Measurements from ENCODE around the gene ALDH3B1. TPM values are rescaled to one million over a fixed set of nuclear protein-coding genes. Genes with fewer than 3 reads are reported as not detected.
A peak's percentile ranks its signal among the peaks of the same experiment; 100 is the strongest.

Gene ALDH3B1
- total RNA-seq, 2 donors from 2014 or later = 1.1 TPM

DNA sequence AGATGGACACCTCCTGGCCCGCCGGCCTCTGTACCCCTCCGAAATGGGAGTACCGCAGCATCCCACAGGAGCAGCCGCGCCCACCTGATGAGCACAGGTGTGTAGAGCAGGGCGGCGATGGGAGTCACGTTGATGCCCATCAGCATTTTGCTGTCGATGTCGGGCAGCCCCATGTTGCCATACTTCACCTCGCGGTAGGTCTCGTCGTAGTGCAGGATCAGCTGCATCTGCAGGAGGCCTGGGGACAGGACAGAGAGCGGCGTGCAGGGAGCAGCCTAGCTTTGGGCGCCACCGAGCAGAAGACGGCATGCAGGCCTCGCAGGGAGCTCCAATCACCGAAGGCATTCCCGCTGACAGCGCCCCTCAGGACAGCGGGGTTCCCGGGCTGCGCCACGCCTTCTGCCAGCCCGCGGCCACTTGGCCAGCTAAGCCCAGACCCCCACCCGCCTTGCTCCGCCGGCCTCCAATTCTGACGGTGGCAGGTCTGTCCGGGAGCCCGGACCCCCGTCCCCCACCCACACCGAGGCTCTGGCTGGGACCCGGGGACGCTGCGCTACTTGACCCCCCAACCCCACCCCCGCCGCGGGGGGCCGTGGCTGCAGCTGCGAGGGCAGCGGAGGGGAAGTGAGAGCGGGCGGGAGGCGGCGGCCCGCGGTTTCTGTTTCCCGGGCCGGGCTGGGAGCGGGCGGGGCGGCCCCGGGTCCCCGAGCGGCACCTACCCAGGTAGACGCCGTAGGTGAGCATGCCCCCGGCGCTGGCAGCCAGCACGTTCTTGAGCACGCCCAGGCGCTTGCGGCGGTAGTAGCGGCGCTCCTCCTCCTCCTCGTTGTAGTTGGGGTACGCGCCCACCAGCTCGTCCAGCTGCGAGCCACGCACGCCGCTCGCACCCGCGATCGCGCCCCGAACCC is 6.9 kb upstream of the ALDH3B1 start:
- no peaks in the 10 kb centered on the region for H3K9me3 ChIP-seq (ENCODE audit: control insufficient read depth, low read length, poor library complexity, severe bottlenecking)
- peak; percentile 47 to 49 (median 48) for DNase-seq
- ATAC-seq = peak; percentile 84
- peak overlapping the region; percentile 41 for H3K27ac Mint-ChIP-seq
- peak overlapping the region; percentile 91 for H3K4me3 Mint-ChIP-seq
- no peaks in the 10 kb centered on the region for H3K36me3 Mint-ChIP-seq (ENCODE audit: low read depth)
- peaks cover 14% of the 10 kb centered on the region for H3K4me1 Mint-ChIP-seq
- no peaks in the 10 kb centered on the region for H3K27me3 Mint-ChIP-seq

DNA sequence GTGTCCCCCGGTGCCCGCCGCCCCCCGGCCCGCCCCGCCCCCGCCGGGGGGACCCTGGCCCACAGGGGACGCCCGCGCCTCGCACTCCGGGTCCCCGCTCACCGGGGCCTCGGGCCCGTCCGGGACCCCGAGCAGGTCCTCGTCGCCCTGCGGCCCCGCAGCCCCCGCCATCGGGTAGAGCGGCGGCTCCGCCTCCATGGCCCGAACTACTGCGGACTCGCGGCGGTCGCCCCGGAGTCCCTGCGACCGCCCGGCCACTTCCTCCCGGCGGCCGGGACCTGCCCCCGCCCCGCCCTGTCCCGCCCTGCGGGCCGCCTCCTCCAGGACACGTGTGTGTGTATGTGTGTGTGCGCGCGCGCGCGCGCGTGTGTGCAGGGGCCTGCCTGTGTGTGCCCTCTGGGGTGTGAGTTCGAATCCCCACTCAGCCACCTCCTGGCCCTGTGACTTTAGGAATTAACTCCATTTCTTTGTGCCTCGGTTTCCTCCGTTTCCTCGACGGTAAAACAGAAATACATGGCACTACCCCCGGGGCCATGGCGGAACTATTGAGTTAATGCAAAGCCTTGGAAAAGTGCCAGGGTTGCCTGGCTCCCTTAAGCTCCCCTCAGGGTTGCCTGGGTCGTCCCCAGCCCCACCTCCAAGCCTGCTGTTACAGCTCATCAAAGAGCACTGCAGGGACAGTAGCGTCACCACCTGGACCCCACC is 6.1 kb upstream of the ALDH3B1 start, which contains the start of gene UNC93B1:
Gene UNC93B1, minus strand, starts transcription at position 252 of the 705 bp plus-strand sequence. Its CDS starts 54 bp downstream, at position 198.
- DNase-seq (peak; percentile 62 to 67 (median 64)), ATAC-seq (peak; percentile 88)
- Mint-ChIP-seq H3K27me3 (peaks cover 3% of the 10 kb centered on the region), H3K4me1 (peaks cover 11% of the 10 kb centered on the region), H3K36me3 (ENCODE audit: low read depth) (no peaks in the 10 kb centered on the region), H3K4me3 (peak within 1 kb of the TSS; percentile 91), H3K27ac (peak within 1 kb of the TSS; percentile 77)
- H3K9me3 ChIP-seq (ENCODE audit: control insufficient read depth, low read length, poor library complexity, severe bottlenecking) = no peaks in the 10 kb centered on the region

DNA sequence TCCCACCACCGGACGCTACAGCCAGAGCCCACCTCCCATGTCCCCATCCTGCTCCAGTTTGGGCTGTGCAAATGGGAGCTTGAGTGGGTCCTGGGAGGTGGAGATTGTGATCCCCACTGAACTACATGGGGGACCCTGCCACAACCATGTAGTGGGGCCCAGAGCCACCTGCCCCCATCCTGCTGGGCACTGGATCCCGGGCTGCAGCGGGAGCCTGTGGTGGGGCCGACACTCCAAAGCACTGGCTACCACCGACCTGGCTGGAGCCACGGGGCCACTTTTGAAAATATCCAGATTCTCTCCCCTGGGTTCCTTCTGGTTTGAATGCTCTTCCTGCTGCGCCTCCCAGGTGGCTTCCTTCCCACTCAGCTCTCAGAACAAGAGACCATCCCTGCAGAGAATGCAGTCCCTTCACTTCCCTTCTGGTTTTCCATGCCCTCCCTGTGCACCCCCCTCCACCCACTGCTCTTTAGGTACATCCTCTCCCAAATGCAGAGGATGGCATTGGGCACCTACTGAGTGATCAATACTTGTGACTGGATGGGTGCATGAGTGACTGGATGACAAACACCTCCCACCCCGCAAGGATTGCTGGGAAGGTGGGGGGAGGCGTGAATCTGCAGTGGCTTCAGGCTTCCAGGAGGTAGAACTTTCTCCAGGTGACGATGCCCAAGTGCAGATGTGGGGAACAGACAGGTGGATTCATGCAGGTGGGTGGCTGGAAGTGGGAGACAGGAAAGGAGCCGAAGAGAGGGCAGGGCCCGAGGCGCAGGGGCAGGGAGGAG is 5.4 kb upstream of the ALDH3B1 start:
- Mint-ChIP-seq H3K36me3 (ENCODE audit: low read depth) (no peaks in the 10 kb centered on the region), H3K27ac (peak overlapping the region; percentile 77), H3K27me3 (peaks cover 6% of the 10 kb centered on the region), H3K4me1 (peaks cover 13% of the 10 kb centered on the region), H3K4me3 (peak overlapping the region; percentile 91)
- DNase-seq (no peak), ATAC-seq (no peak)
- H3K9me3 ChIP-seq (ENCODE audit: control insufficient read depth, low read length, poor library complexity, severe bottlenecking) = no peaks in the 10 kb centered on the region

DNA sequence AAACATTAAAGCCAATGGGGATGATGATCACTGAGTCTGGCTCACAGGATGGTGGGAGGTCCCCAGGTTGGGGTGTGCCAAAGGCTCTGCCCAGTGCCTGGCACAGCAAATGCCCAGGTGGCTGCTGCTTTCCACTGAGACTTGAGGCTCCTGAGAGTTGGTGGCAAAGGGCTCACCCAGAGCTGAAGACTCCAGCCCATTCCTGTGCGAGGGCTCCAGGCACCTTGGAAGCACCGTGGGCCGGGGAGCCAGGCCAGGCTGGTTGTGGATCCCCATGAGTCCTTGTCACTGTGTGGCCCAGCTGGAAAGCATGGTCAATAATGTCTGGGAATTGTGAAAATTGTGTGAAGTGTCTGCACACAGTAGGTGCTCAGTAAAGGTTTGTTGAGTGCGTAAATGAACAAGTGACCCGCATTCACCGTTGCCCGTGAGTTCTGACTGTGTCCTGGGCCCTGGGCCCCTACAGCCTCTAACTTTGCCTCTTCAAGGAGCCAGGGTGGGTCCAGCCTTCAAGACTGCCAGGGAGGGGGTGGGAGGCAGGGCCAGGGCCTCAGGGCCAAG is 3.4 kb upstream of the ALDH3B1 start:
- Mint-ChIP-seq H3K27me3 (peaks cover 6% of the 10 kb centered on the region), H3K36me3 (ENCODE audit: low read depth) (no peaks in the 10 kb centered on the region), H3K27ac (no peak overlapping the region), H3K4me1 (peaks cover 15% of the 10 kb centered on the region), H3K4me3 (no peak overlapping the region)
- ATAC-seq (no peak), DNase-seq (no peak)
- H3K9me3 ChIP-seq (ENCODE audit: control insufficient read depth, low read length, poor library complexity, severe bottlenecking) = no peaks in the 10 kb centered on the region

DNA sequence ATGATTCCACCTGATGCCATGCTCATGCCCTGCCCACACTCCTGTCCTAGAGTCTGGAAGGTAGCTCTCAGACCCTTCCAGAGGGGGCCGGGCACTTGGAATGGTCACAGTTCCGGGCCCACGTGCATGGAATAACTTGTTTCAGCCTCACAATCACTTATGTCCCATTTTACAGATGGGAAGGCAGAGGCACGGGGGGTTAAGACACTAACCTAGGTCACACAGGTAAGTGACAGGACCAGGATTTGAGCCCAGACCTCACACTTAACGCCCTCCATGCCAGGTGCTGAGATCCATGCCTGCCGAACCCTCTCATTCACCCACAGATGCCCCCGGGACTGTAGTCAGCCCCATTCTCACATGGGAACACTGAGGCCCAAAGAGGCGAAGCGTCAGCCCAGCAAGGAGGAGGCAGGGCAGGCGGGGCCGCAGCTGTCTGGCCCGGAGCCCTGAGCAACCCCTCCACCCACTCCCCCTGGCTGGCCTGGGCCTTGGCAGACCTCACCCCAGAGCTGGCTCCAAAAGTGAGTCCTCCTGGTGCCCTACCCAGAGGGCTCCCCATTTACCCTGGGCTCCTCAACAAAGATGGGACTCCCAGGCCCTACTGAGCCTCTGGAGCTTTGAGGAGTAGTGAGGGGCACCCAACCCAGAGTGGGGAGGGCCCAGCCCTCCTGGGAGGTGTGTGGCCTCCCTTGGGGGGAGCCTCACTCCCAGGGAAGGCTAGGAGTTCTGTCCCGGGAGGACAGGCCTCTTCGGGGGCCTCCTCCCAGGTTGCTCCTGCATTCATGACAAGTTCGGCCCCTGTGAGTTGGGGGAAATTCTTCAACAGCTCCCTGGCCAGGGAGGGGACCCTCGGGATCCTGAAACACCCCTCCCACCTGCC is 2.4 kb upstream of the ALDH3B1 start:
- Mint-ChIP-seq H3K4me1 (peaks cover 13% of the 10 kb centered on the region), H3K27me3 (peaks cover 6% of the 10 kb centered on the region), H3K27ac (no peak overlapping the region), H3K36me3 (ENCODE audit: low read depth) (no peaks in the 10 kb centered on the region), H3K4me3 (no peak overlapping the region)
- H3K9me3 ChIP-seq (ENCODE audit: control insufficient read depth, low read length, poor library complexity, severe bottlenecking) = no peaks in the 10 kb centered on the region
- DNase-seq (no peak), ATAC-seq (no peak)

DNA sequence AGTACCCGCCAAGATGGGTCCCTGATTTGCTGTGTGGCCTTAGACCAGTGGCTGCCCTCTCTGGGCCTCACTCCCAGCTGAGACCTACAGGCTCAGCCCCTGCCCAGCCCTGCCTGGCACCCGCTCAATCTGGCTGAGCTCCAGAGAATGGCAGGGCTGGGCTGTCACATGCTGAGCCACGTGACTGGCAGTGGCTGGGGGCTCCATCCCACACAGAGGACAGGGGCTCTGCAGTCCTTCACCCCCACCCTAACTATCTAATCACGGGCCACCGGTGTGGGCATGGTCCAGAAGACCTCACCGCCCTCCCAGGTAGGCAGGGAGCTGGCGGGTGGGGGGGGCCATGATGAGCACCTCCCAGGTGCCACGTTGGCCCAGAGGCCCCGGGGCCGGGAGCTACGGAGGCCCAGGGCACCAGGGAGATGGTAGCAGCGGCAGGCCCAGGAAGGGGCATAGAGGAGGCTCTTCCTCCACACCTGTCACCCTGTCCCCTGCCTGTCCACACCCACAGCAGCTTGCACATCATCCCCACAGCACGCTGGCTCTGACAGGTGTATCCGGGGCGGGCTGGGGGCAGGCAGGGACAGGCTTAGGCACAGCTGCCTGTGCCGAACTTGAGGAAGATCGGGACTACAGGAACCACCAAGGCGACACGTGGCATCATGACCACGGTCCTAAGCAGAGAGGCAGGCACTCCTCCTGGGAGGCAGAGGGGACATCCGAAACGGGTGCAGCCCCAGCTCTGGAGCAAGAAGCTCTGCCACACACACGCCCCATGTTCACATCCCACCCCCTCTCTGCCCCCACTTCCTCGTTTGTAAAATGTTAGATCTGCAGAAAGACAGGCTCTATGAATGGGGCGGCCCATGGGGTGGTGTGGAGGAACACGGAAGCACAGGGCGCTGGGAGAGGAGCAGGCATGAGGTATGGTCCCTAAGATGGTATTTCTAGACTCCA is 1.5 kb upstream of the ALDH3B1 start:
- Mint-ChIP-seq H3K27me3 (peaks cover 7% of the 10 kb centered on the region), H3K27ac (peak overlapping the region; percentile 53), H3K4me3 (no peak overlapping the region), H3K4me1 (peaks cover 13% of the 10 kb centered on the region), H3K36me3 (ENCODE audit: low read depth) (no peaks in the 10 kb centered on the region)
- H3K9me3 ChIP-seq (ENCODE audit: control insufficient read depth, low read length, poor library complexity, severe bottlenecking) = no peaks in the 10 kb centered on the region
- no peak for ATAC-seq
- no peak for DNase-seq

DNA sequence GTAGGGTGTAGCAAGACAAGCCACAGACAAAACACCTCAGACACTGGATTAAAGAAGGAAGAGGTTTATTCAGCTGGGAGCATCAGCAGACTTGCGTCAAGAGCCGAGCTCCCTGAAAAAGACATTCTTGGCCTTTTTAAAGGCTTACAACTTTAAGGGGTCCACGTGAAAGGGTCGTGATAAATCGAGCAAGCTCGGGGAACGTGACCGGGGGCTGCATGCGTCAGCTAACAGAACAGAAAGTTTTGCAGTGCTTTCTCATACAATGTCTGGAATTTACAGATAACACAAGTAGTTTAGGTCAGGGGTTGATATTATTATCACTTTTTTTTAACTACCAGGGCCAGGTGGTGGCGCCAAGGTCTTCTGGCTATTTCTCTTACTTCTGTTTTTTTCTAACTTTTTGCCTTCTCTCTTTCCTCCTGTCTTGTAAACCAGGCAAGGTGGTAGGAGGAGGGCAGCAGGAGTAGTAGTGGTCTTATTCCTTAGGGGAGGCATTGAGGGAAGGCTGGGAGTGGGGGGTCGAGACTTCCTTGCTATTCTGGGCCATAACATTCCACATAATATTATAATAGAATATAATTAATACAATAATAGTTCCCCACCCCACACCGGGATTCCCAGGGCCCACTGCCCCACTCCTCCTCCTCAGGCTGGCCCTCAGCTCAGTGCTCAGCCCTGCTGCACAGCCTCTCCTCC is 587 bp upstream of the ALDH3B1 start:
- no peaks in the 10 kb centered on the region for H3K36me3 Mint-ChIP-seq (ENCODE audit: low read depth)
- ATAC-seq (no peak), DNase-seq (no peak)
- peak overlapping the region; percentile 53 for H3K27ac Mint-ChIP-seq
- peaks cover 10% of the 10 kb centered on the region for H3K4me1 Mint-ChIP-seq
- H3K9me3 ChIP-seq (ENCODE audit: control insufficient read depth, low read length, poor library complexity, severe bottlenecking) = no peaks in the 10 kb centered on the region
- no peak overlapping the region for H3K4me3 Mint-ChIP-seq
- peaks cover 12% of the 10 kb centered on the region for H3K27me3 Mint-ChIP-seq

DNA sequence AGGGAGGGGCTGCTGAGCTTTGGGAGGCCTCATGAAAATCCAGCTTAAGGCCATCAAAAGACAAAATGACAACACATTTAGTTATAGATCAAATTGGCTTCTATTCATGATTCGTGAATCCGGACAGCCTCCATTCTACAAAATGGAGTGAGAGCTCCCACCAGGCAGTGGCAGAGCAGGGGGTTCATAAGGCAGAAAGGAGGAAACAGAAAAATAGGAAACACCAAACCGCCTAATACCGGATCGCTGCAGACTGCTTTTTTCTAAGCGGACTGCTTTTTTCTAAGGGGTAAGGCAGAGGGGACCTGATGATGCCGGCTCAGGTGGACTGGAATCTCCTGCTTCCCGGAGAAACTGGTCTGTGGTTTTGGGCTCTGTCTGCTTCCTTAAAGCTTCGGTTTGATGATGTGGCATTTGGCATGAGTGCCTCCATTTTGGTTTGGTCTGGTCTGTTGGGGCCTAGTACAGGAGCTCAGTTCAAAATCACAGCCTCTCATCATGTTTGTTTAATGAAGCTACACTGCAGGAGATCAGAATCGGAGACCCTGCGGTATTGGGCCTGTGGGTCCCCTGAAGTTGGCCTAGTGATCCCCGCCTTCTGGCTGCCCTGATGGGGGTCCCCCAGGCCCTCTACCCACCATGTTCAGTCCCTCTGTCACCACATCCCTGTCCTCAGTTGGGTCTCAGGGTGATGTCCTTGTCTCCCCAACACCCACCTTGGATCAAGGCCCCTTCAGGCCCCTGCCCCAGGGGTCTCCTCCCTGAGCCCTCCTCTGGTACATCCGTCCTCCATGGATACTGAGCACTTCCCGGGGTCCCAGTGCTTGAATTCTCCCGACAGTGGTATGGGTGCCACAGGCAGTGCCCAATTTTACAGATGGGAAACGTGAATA is 1.2 kb downstream of the ALDH3B1 start:
- ATAC-seq = no peak
- DNase-seq = no peak
- Mint-ChIP-seq H3K27me3 (peaks cover 12% of the 10 kb centered on the region), H3K4me1 (peaks cover 7% of the 10 kb centered on the region), H3K4me3 (no peak overlapping the region), H3K27ac (no peak overlapping the region), H3K36me3 (ENCODE audit: low read depth) (no peaks in the 10 kb centered on the region)
- no peaks in the 10 kb centered on the region for H3K9me3 ChIP-seq (ENCODE audit: control insufficient read depth, low read length, poor library complexity, severe bottlenecking)

DNA sequence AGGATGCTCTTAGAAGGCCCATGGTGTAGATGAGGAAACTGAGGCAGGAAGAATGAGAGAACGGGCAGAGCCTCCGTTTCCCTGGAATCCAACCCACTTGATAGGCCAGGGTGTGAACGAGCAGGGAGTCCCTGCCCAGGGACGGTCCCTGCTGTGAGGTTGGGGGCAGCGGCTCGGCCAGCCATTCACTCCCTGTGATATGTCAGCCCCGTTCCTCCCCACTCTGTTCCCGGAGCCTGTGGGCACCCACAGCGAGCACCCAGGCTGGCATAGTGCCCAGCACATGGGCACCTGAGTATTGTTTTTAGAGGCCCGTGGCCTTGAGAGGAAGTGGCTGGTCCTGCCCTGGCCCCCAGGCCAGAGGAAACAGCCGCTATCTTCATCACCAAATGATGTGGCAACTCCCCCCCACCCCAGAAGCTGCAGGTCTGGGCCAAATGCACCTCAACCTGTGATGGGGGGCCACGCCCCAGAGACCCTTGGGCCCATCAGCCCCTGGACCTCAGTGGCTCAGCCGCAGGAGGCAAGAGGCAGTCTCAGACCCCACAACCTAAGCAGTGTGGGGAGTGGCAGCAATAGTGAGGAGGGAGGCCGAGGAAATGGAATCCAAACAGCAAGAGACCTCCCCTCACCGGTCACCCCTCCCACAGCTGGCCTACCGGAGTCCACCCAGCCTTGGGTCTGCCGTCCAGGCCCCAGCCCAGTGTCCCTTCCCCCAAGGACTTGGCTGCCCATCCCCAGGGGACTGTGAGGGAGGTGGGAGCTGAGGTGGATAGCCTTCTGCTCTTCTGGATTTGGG is 2.1 kb downstream of the ALDH3B1 start:
- Mint-ChIP-seq H3K36me3 (ENCODE audit: low read depth) (no peaks in the 10 kb centered on the region), H3K4me3 (no peak overlapping the region), H3K27me3 (peaks cover 12% of the 10 kb centered on the region), H3K27ac (no peak overlapping the region), H3K4me1 (peaks cover 7% of the 10 kb centered on the region)
- DNase-seq (no peak), ATAC-seq (no peak)
- H3K9me3 ChIP-seq (ENCODE audit: control insufficient read depth, low read length, poor library complexity, severe bottlenecking) = no peaks in the 10 kb centered on the region
